ENCODE data around the gene ZFAND3.

The ZFAND3 gene

DNA sequence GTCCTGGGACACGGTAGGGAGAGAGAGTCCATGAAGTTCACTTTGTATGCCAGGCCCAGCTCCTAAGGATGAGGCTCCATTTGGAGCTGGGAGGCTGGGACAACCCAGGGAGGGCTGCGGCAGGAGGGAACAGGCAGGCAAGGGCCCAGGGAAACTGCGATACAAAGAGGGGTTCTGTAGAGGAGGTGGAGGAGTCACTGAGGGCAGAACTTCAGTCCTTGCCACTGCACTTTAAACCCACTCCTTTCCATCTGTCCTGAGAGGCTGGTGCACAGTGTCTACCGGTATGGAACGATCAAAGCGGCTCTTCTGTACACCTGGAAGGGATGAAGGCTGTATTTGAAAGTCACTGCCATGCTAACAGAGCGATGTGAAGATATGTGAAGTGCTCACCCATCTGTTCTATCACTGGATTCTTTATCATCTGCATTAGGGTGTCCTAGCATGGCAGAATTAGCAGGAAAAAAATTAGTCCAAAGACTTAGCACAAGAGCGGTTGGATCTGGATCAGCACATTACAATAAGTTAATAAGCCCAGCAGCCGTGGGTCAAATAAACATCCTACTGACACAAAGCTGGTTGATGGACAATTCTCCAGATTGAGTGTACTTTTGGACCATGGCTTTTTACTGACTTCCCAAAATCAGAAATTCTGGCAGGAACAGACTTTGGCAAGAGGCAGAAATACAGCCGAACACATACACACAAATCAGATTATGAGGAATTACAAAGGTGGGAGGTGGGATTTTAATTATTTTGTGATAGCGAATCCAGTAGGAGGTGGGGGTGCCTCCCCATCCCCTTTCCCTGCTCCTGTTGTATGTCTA lies 20.9 kb upstream of the ZFAND3 start:
- no peak for DNase-seq

DNA sequence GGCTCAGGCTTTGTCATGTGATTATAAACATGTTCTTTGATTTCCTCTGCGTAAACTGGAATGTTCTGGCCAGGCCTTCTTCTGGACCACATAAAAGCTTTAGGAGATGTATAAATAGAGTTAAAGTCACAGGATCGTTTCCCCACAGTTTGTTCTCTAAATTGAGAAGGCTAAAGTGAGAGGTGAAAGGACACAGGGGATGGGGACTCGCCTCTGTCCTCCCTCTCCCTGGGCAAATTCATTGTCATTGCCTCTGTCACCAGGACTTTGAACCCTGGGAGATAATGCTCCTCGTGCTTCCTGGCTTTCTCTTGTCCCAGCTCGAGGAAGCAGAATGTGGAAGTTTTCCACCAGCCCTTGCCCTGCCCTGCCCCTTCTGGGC lies 20.3 kb upstream of the ZFAND3 start:
- no peak for DNase-seq

DNA sequence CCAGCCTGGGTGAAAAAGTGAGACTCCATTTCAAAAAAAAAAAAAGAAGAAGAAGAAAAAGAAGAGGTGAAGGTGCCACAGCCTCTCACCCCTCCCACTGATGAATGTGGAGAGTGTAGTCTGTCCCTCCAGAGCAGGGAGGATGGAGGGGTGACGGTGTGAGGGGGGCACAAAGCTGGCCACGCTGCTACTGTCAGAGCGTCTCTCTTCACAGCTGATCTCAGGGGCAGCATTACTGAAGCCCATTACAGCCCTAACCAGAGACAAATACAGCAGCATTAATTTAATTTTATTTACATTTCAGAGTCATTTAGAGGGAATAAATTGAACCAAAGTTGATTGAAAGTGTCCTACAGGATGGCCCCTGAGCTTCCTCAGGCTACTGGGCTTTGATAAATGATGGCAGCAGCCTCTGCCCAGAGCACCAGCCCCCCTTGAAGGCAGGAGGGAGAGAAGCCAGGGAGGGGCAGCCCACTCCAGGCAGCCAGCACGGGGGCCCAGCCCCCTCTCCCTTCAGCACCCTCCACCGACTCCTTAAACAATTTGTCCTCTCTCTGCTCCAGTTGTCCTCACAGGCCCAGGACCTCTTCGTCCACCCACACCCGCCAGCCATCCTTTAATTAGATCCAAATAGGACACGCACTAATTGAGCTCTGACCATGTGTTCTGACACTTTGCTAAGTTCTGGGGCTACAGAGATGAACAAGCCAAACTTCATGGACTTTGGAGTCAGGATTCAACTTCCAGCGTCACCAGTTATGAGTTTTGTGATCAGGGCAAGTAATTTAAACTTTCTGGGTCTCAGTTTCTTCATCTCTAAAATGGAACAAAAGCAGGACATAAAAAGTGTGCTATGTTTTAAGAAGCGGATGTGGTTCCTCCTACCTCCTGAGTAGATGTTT lies 18.6 kb upstream of the ZFAND3 start:
- DNase-seq, result no peak

DNA sequence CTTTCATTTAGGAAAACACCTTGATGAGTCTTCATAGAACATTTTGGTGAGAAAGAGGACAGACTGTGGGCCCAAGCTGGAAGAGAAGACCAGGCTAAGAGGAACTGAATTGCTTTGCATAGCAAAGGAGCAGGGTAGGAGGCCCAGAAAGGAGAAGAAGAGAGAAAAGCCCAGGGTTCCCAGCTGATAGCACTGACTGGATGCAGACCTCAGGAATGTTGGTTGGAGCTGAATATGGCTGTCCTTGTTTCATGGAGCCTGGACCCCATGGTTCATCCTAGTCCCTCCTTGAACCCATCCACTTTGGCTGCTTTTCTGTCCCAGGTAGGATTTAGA lies 18.0 kb upstream of the ZFAND3 start:
- DNase-seq, result no peak

DNA sequence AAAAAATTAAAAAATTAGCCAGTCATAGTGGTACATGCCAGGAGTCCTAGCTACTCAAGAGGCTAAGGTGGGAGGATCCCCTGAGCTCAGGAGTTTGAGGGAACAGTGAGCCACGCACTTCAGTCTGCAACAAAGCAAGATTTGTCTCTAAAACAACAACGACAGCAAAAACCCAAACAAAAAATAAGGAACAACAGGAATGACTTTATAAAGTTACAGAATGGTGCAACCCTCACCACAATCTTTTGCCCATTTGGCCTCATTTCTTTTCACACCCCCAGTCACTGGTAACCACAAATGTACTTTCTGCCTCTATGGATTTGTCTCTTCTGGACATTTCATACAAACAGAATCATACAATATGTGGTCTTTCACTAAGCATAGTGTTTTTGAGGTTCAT lies 16.7 kb upstream of the ZFAND3 start:
- no peak for DNase-seq

DNA sequence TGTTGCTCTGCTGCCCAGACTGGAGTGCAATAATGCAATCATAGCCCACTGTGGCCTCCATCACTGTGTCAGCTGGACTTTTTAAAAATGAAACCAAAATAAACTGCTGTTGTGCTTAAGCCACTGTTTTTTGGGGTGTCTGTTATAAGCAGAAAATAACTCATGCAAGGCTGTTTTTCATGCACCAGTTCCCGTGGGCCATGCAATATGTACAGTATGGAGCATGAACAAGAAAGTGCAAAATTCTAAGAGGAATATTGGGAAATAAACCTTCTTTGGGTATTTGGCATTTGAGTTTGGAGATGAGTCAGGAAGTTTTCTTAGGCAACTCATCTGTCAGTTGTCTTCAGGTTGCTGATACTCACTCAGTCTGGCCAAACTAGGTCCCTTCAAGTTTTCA lies 14.9 kb upstream of the ZFAND3 start:
- no peak for DNase-seq

DNA sequence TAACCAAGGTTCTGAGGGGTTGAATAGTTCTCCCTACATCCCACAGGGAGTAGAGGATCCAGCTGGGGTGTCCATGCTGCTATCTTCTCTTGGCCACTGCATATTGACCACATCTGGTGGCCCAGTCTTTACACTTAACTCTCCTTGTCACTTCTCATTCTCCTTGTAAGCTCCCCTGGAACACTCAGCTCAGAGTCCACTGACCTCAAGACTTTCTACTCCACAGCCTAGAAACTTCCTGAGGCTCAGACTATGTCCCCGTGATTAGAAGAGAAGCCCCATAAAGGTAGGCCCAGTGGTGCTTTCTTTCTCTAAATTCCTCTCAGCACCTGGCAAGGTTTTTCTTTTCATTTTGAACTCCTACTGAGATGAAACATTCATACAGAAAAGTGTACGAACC lies 13.3 kb upstream of the ZFAND3 start:
- no peak for DNase-seq

DNA sequence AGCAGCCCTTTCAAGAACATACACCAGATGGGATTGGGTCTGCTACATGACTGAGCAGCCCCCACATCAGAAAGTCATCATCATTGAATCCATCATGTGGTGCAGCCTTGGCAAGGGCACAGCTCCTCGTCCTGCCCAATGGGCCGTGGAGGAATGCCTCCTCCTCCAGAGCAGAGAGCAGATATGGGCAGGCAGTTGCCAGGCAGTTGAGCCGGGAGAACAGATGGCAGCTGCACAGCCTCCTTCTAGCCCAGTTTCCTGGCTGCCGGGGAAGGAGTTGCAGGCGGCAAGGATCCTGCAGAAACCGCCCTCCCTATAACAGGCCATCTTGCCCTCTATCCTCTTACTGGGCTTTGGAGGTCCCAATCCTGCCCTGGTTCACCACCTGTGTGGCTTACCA lies 11.9 kb upstream of the ZFAND3 start:
- no peak for DNase-seq

DNA sequence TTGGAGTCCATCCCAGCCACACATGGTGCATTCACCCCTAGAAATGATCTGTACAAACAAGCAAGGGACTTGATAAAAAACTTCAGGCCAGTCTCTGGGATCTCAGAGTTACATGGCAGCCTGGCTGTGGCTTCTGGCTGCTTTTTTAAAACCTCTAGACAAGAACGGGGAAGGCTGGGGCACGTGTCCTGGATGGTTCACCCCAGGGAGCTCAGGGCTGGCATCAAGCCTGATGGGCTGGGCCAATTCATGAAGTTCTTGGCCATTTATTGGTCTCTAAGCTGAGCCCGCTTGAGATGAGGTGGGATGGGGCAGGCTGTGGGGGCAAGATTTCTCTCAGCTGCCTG lies 10.4 kb upstream of the ZFAND3 start:
- no peak for DNase-seq

DNA sequence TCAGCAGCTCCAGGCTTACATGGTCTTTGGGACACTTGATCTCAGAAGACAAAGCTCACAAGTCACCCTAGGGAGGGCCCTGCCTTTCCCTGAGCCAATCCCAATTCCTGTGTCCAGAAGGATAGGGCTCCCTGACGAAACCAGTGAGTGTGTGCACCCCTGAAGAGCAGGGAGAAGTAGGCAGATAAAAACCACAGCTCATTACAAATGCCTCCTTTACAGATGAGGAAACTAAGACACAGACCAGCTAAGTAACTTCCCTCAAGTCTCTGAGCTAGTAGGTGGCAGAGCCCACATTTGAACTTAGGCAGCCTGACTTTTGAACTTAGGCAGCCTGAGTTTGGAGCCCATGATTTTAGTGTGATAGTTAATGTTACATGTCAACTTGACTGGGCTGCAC lies 6.7 kb upstream of the ZFAND3 start:
- DNase-seq, result no peak

DNA sequence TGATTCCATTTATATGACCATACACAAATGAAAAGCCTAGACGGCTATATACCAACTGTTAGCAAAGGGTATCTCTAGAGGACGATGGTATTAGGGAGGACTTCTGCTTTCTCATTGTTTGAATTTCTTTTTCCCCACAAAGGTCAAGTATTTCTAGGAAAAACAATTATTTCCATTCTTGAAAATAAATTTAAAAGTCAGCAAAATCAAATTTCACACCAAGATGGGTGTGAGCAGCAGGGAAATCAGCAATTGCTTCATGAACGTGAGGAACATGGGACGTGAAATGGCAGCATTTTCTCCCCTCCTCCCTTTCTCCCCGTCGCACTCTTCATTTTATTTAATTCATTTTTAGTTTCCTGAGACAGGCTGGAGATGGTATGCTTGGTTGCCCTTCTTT lies 5.2 kb upstream of the ZFAND3 start:
- DNase-seq, result no peak

DNA sequence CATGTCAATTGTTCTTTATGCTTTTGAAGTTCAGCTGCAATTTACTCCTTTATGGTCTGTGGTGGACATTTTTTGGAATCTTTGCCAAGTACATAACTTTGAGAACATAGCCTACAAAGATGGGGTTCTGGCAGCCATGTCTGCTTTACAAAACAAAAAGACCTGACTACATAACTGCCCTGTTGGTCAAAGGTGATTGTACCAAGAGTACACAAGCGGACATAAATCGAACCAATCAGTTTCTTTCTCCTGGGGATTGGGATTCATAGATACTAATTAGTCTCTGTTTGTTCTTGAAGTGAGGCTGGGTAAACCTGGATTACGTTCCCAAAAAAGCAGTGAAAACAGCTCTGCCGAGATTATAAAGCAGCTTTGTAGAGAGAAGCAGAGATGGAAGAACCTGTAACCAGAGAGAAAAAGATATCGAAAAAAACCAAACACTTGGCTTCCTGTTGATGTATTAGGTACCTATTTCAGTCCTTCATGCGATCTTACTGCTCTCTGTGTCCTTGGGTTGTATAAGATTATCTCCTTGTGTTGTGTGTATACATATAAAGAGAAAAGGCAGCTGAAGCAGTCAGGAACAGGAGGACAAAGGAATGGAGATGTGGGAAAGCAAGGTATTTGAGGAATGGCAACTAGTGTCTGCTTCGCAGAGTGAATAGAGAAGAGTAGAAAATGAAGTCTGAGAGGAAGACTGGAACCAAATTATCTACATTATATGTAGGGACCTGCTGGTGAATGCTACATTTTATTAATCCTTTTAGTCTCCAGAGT lies 2.7 kb upstream of the ZFAND3 start:
- DNase-seq, result no peak

DNA sequence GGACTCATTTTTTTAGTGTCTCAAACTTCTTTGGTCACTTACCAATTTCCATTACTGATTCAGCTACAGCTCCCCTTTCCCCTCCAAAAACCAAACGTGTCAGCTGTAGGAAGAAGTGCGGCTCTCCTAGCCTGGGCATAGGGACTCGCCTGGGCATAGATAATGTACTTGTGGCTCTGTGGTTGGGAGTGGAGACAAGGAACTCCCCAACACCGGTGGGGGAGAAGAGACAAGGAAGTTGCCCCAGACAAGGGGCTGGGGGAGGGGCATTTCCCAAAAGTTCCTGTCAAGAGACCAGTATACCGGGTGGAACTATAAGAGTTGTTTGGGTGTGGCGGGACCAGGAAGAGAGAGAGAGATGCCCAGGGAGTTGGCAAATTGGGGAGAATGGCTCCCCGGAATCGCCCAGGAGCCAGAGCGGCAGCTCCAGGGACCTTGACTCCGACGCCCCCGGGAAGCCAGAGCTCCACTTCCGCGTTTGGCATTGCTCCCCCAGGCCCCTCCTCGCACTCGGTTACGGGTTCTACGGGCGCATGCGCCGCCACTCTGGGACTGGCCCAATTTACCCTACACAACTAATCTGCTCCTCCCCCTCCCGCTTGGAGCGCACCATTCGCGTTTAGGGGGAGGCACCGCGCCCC lies 871 bp upstream of the ZFAND3 start:
- DNase-seq, result peak; percentile 97

DNA sequence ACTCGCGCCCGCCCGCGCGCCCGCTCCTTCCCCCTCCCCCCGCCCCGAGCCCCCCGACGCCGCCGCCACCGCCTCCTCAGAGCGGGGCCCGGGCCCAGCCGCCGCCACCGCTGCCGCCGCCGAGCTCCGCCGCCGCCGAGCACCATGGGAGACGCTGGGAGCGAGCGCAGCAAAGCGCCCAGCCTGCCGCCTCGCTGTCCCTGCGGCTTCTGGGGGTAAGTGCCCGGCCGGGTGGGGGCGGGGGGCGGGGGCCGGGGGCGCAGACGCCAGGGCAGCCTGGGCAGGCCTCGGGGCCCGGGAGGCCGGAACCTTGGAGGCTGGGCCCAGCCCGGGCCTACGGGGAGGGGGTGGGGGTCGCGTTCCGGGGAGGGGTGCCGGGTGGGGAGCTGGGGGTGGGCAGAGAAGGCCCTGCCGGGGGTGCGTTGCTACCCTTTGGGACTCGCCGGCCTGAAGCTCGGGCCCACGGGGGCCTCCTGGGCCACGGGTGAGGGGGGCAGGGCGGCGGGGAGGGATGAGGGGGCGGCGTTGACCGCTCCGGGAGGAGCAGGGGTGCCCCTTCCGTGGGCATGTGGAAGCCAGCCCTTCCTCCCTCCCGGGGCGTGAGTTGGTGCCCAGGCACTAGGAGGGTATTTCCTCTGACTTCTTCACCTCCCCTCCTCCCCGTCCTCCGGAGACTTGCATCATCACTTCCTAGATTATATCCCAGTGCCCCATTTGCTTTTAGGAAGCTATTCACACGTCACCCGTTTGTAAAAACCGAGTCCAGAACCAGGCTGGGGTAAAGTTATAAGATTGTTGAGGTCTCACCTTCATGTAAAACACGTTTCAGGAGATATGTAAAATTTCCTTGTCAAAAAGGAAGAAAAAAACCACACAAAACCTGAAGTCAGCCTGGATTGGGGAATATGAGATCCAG lies 533 bp downstream of the ZFAND3 start:
- DNase-seq, result peak; percentile 56

DNA sequence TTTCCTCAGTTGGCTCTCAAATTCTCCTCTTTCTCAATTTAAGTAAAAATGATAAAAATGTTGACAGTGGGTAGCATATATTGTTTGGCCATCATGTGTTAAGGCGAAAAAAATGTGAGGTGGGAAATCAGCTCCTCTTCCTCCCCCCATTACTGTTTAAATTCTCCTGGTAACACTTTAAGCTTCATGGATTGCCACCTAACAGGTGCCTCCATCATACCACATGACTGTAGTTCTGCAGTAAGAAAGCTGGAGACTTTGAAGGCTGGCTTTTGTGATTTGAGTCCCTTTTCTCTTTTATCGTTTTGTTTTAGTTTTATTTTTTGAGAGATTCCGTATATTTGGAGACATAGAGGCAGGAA lies 1.2 kb downstream of the ZFAND3 start:
- DNase-seq, result no peak

DNA sequence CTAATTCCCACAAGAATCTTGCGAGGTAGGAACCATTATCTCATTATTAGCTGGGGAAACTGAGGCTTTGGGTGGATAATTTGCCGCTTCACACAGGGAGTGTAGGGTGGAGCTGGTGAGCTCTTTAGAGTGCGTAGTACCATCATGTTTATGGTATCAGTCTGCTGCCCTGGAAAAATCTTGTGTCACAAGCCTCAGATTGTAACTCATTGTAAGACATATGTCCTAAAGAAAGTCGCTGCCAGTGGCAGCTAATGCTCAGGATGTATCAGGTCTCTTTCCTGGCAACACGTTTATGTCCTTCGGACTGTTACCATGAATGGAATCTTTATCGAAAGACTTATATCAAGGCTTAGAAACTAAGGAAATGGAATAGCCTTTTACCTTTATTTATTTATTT lies 1.9 kb downstream of the ZFAND3 start:
- DNase-seq, result no peak

DNA sequence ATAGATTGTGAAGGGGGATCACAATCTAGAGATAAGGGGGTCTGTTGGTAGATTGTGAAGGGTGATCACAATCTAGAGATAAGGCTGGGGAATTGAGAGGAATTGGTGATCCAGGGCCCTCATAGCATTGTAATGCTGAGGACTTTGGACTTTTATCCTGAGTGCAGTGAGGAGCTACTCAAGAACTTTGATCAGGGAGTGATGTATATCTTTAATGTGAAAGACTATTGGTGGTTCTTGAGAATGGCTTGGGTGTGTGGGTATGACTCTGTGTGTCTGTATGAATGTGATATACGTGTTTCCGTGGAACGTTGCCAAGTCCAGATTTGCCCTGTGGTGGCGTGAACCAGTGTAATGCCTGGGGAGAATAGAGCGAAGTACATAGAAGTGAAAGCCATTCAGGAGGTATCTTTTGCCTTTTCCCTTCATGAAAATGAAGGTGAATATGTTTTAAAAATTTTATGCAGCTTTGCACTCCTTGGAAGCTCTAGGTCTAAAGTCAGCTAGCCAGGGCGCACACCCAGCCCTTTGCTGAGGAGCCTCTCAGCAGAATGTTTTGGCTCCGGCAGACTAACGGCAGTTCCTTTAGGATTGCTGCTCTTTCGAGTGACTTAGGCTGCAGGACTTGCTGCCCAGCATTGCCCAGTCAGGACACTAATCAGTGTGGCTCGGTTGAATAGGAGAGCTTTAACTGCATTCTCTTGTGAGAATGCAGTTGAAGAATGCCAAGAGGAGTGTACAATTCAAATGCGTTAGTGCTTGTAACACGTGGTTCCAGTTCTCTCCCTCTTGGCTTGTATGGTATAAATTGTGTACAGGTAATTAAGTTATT lies 3.5 kb downstream of the ZFAND3 start:
- peak; percentile 90 for DNase-seq

DNA sequence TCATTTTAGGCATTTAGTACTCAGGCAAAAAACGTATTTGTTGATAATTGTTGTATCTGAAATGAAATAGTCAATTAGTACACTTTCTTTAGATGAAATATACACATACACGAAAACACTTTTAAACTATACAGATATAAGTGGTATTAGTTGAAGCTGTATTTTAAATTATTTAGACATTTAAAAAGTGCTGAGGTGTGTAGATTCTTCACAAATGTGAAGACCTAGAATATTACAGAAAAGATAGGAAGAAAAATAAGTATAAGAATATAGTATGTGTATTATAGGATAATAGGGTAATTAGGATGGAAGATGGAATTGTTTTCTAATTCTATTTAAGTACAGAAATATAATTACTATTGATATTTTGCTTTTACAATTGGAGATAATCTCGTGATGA lies 4.6 kb downstream of the ZFAND3 start:
- no peak for DNase-seq

DNA sequence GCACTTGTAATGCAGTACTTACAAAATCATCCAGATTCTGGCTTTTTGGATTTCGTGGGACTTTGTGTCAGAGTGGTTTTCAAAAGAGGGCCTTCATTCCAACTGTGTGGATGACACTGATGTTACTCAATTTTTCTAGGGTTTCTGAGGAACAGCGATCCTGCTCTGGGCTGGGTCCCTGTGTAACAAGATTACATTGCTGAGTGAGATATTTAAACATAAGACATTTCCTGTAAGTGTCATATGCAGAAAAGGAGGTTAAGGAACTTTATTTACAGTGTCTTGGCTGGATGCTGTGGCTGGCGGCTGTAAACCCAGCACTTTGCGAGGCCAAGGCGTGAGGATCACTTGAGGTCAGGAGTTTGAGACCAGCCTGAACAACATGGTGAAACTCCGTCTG lies 6.7 kb downstream of the ZFAND3 start:
- no peak for DNase-seq

DNA sequence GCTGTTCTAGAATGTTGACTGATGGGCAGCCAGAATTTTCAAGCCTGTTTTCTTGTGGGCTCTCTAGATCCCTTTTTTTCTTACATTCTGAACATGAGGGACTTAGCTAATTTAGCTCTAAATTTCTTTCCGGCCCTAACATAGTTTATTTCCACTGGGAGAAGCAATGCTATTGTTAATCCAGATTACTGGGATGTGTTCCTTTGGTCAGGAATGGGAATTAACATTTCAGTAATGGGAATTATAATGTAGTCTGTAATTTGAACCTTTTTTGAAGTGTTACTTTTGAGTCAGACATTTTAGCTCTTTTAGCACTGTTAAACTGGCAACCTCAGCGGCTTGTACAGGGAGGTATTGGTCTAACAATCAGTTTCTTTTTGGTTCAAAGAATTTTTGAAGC lies 7.5 kb downstream of the ZFAND3 start:
- no peak for DNase-seq

DNA sequence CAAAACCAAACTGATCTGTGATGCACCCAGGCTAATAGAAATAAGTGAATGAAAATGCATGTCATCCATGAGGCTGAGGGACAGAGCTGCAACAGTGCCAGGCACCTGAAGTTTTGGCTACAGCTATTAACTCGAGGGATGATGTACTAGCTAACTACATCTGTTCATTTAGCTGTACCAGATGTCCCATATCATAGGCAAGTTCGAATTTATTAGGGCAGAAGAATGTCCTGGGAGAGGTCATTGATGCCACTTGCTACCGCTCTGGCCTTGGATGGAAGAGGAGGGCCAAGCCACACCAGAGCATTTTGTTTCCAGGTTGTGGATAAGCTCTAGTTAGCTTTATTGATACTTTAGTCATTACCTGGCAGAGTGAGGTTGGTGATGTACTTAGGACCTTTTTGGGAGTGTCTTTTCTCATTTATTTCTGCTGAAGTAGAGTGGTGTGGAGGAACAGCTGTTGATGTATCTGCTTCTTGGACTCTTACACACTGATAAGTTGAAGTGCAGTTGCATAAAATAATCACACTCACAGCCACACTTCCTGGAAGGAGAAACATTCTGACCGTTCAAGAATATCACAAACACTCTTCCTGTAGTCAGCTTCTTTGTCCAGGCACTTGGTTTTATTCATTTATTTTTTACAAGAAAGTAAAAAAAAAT lies 8.2 kb downstream of the ZFAND3 start:
- DNase-seq, result no peak

Measured in hematopoietic multipotent progenitor cell treated with erythropoietin and hydrocortisone succinate and interleukin-3 and kit ligand, for 8 days (in vitro differentiated cells).